ENCODE results near the gene SERPINH1. TPM values are rescaled to one million over a fixed set of nuclear protein-coding genes. Genes with fewer than 3 reads are reported as not detected.

Gene SERPINH1
- total and polyA plus RNA-seq, 8 donors, result 15.4 to 297 (median 48.4) TPM

GRCh38 chr11:75562836-75563484 is 907 bp downstream of the SERPINH1 start:
- WGBS, 5 donors, result 9 to 11% (median 9%) methylated on average over 15 to 16 of the region's 16 CpGs
- TF ChIP-seq CTCF (IDR thresholded peaks at IDR 0.05) (no peak), POLR2AphosphoS5 (IDR thresholded peaks at IDR 0.05) (no peak), POLR2A (IDR thresholded peaks at IDR 0.05) (no peak), EP300 (IDR thresholded peaks at IDR 0.05) (no peak)
- Histone ChIP-seq H3K4me1 (peaks cover 54 to 91% (median 76%) of the 10 kb centered on the region in 4 donors), H3K4me3 (peak overlapping the region; percentile 61 to 83 (median 67)), H3K27me3 (no peaks in the 10 kb centered on the region), H3K36me3 (peaks cover 17 to 25% (median 20%) of the 10 kb centered on the region in 4 donors), H3K27ac (peak overlapping the region; percentile 94 to 99 (median 99)), H3K9me3 (no peaks in the 10 kb centered on the region)
- intact Hi-C loops (cut with DNase I; ENCODE audit: low total_unique reads), result no loop called here
- DNase-seq, result peak in 1 of 2 donors; percentile 77

GRCh38 chr11:75563501-75563977 is 1.5 kb downstream of the SERPINH1 start:
- no peak for DNase-seq
- Histone ChIP-seq H3K27me3 (no peaks in the 10 kb centered on the region), H3K9me3 (no peaks in the 10 kb centered on the region), H3K4me3 (peak overlapping the region; percentile 61 to 83 (median 67)), H3K36me3 (peaks cover 23 to 31% (median 26%) of the 10 kb centered on the region in 4 donors), H3K27ac (peak overlapping the region; percentile 94 to 99 (median 99)), H3K4me1 (peaks cover 51 to 91% (median 76%) of the 10 kb centered on the region in 4 donors)
- intact Hi-C loops (cut with DNase I; ENCODE audit: low total_unique reads), result no loop called here
- no peak for TF ChIP-seq POLR2AphosphoS5 (IDR thresholded peaks at IDR 0.05)
- TF ChIP-seq EP300 (IDR thresholded peaks at IDR 0.05), result no peak
- TF ChIP-seq POLR2A (IDR thresholded peaks at IDR 0.05), result no peak
- TF ChIP-seq CTCF (IDR thresholded peaks at IDR 0.05), result no peak
- 20 to 27% (median 21%) methylated on average over 5 of the region's 5 CpGs for WGBS, 5 donors

DNA sequence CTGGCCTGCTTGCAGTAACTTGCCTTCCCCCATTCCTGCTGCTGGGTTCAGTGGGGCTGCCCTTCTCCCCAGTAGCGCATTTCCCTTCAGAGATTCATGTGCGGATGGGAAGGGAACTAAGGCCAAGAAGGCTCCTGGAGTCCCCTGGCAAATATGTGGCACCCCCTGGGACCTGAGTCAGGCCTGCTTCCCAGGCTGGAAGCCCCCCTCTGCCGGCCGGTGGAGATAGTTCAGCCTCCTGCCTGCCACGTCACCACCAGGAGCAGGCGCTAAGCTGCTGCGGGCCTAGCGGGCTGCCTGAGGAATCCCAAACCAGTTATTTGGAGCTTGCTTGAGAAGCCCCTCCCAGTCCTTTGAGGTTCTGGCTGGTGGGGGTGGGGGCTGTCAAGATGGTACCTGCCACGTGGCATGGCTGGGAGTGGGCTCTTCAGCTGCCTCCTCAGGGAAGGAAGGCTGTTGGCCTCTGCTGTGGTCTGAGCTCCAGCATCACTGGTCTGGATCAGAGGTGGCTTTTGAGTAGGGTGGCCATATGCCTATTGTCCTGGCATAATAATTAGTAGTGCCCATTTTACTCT is 2.0 kb downstream of the SERPINH1 start:
- Histone ChIP-seq H3K9me3 (no peaks in the 10 kb centered on the region), H3K4me1 (peaks cover 45 to 91% (median 74%) of the 10 kb centered on the region in 4 donors), H3K27ac (peak overlapping the region; percentile 94 to 99 (median 99)), H3K27me3 (no peaks in the 10 kb centered on the region), H3K4me3 (peak overlapping the region; percentile 61 to 83 (median 67)), H3K36me3 (peaks cover 28 to 36% (median 31%) of the 10 kb centered on the region in 4 donors)
- WGBS, 5 donors, result 6 to 31% (median 25%) methylated on average over 4 to 9 of the region's 9 CpGs
- intact Hi-C loops (cut with DNase I; ENCODE audit: low total_unique reads), result no loop called here
- DNase-seq, result peak; percentile 34 to 90
- TF ChIP-seq EP300 (IDR thresholded peaks at IDR 0.05) (no peak), POLR2A (IDR thresholded peaks at IDR 0.05) (no peak), POLR2AphosphoS5 (IDR thresholded peaks at IDR 0.05) (peak in 1 of 3 donors; percentile 6), CTCF (IDR thresholded peaks at IDR 0.05) (peak in 5 of 7 experiments; percentile 4 to 39 (median 32))

DNA sequence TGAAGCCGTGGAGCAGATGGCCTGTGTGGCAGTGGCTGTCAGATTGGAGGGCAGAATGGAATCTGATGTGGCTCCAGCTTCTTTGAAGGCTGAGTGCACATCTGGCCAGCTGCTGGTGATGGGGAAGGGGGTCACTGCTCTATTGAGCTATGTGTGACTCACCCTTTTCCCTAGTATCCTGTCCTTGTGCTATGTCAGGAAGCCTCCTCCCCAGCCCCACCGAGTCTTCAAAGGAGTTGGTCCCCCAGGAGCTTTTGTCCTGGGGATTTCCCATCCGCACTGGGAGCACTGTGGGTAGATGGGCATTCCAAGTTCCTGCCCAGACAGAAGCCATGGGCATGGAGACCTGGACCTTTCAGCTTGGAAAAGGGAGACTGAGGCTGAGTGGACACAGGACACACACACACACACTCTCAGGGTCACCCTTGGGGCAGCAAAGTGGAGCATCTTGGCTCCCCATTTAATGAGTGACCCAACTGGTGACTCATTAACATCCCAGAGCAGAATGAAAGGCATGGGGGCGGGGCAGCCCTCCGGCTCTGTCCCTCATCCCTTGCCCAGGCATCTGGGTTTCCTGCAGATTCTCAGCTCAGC is 3.3 kb downstream of the SERPINH1 start:
- Histone ChIP-seq H3K36me3 (peaks cover 40 to 49% (median 44%) of the 10 kb centered on the region in 4 donors), H3K4me1 (peaks cover 37 to 87% (median 67%) of the 10 kb centered on the region in 4 donors), H3K27me3 (no peaks in the 10 kb centered on the region), H3K27ac (peak overlapping the region; percentile 40 to 99 (median 99)), H3K4me3 (peak overlapping the region in 3 of 4 donors; percentile 65 to 83 (median 69)), H3K9me3 (no peaks in the 10 kb centered on the region)
- 33 to 66% (median 58%) methylated on average over 5 of the region's 5 CpGs for WGBS, 5 donors
- no peak for TF ChIP-seq CTCF (IDR thresholded peaks at IDR 0.05)
- no peak for TF ChIP-seq POLR2AphosphoS5 (IDR thresholded peaks at IDR 0.05)
- no peak for TF ChIP-seq POLR2A (IDR thresholded peaks at IDR 0.05)
- no peak for TF ChIP-seq EP300 (IDR thresholded peaks at IDR 0.05)
- intact Hi-C loops (cut with DNase I; ENCODE audit: low total_unique reads), result no loop called here
- peak in 1 of 2 donors; percentile 58 for DNase-seq

Measured in stomach (tissue), 9 donors.